Lung (tissue), 12 donors: Measurements from ENCODE around the gene MUS81. TPM values are rescaled to one million over a fixed set of nuclear protein-coding genes. Genes with fewer than 3 reads are reported as not detected.

Source experiments
- ATAC-seq: fragments of 200-7000 bp; cut with Tn5 transposase; one replicate; pipeline ENCODE4 v1.9.1; 2020; ENCODE audit warnings: moderate number of reproducible peaks; ENCODE audit not compliant: insufficient read depth, low FRiP score
- DNase-seq, 3 donors: peaks; one replicate each; pipeline ENCODE4 v3.0.0-alpha.2; 2013 to 2017
- H3K27ac ChIP-seq, 2 donors: one replicate each; pipeline ENCODE4 v1.5.1; 2013; ENCODE audit warnings: mild to moderate bottlenecking in 2 of 2, moderate library complexity in 2 of 2, control low read depth in 1 of 2, inconsistent platforms in 1 of 2, low read depth in 1 of 2, low read length in 1 of 2
- H3K27me3 ChIP-seq, 3 donors: one replicate each; pipeline ENCODE4 v1.5.1; 2013; ENCODE audit warnings: low read length in 2 of 3; ENCODE audit not compliant: control insufficient read depth in 3 of 3, insufficient read depth in 3 of 3
- H3K36me3 ChIP-seq, 4 donors: one replicate each; pipeline ENCODE4 v1.5.1; 2013; ENCODE audit warnings: low read length in 4 of 4, mild to moderate bottlenecking in 1 of 4, moderate library complexity in 1 of 4; ENCODE audit not compliant: control insufficient read depth in 4 of 4, insufficient read depth in 4 of 4
- H3K4me1 ChIP-seq, 5 donors: one replicate each; pipeline ENCODE4 v1.5.1; 2013; ENCODE audit warnings: low read length in 5 of 5, mild to moderate bottlenecking in 2 of 5, moderate library complexity in 1 of 5; ENCODE audit not compliant: control insufficient read depth in 5 of 5, insufficient read depth in 5 of 5
- H3K4me3 ChIP-seq: one replicate; pipeline ENCODE4 v1.5.1; 2013; ENCODE audit warnings: mild to moderate bottlenecking, control low read depth, moderate library complexity
- H3K9ac ChIP-seq, 2 donors: one replicate each; pipeline ENCODE4 v1.5.1; 2013; ENCODE audit warnings: low read length in 2 of 2, control low read depth in 1 of 2; ENCODE audit not compliant: insufficient read depth in 1 of 2
- H3K9me3 ChIP-seq, 4 donors: one replicate each; pipeline ENCODE4 v1.5.1; 2013; ENCODE audit warnings: low read length in 3 of 4, mild to moderate bottlenecking in 1 of 4, moderate library complexity in 1 of 4; ENCODE audit not compliant: control insufficient read depth in 4 of 4, insufficient read depth in 3 of 4
- WGBS, 2 donors: extraction: QIAGEN DNeasy Blood & Tissue Kit; methylation state at CpG; one replicate each; pipeline ENCODE4 v1.1.7; 2013; 5-methylcytosine and 5-hydroxymethylcytosine counted together
- polyA plus RNA-seq, 2 donors: library from polyadenylated mRNA; stranded (reverse); fragments of 200-250 nt; gene quantifications; one replicate each; pipeline ENCODE4 v1.2.1, GENCODE V29; 2013
- total RNA-seq, 2 donors: library from RNA; depleted of rRNA in 1 of 2; stranded (reverse); fragments of >200 nt in 1 of 2; gene quantifications; one replicate each; pipeline ENCODE4 v1.2.1, GENCODE V29; 2014 to 2021
- TF ChIP-seq, protein P1 (sequence below): IDR thresholded peaks from 2 replicates; pipeline ENCODE4 v1.5.1; 2012; ENCODE audit warnings: mild to moderate bottlenecking; ENCODE audit errors: control extremely low read depth, extremely low read depth
- donor health status: control.
- donor health status: control.
- donor health status: Bipolar disorder and iron deficiency.
- donor health status: healthy.
- donor health status: DM: yes; HTN: yes; CAD: no.

Gene MUS81
- total and polyA plus RNA-seq, 4 donors, result 35.0 to 62.2 (median 53.8) TPM

DNA sequence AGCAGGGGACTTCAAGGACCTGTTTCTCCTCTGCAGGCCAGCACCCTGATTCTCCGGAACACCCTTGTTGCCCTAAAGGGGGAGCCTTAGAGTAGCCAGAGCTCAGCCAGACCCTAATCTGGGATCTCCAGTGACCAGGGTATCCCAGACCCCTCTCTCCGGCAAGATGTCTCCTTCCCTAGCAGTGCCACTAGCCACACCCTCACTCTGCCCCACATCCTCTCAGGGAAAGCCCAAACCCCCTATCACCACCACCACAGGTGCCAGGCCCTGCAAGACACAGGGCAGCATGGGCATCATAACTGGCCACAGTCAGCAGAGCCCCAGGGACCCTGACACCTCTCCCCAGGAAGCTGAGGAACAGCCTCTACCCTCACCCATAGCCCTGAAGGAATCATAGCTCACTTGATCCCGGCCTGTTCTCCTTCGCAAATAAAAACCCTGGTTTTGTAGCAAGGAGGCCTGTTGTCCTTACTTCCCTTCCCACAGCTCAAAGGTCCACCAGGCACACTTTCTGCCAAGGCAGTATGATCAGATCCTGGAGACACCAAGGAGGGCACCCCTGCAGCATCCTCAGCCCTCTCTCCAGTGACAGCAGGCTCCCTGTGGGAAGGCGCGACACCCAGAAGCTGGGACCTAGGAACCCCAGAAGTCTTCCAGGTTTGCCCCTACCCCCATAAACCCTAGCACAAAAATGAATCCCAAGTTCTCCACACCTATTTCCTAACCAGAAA is 6.8 kb upstream of the MUS81 start:
- ATAC-seq (no peak), DNase-seq (no peak)
- WGBS, 2 donors, result 91 to 95% methylated on average over 6 of the region's 6 CpGs
- Histone ChIP-seq H3K9me3 (peaks cover 0 to 6% (median 2%) of the 10 kb centered on the region in 4 donors), H3K4me3 (no peak overlapping the region), H3K27ac (no peak overlapping the region), H3K4me1 (peaks cover 0 to 15% (median 8%) of the 10 kb centered on the region in 5 donors), H3K27me3 (no peaks in the 10 kb centered on the region), H3K9ac (no peak overlapping the region), H3K36me3 (peaks cover 24 to 53% (median 31%) of the 10 kb centered on the region in 4 donors)
- TF ChIP-seq, protein P1, sequence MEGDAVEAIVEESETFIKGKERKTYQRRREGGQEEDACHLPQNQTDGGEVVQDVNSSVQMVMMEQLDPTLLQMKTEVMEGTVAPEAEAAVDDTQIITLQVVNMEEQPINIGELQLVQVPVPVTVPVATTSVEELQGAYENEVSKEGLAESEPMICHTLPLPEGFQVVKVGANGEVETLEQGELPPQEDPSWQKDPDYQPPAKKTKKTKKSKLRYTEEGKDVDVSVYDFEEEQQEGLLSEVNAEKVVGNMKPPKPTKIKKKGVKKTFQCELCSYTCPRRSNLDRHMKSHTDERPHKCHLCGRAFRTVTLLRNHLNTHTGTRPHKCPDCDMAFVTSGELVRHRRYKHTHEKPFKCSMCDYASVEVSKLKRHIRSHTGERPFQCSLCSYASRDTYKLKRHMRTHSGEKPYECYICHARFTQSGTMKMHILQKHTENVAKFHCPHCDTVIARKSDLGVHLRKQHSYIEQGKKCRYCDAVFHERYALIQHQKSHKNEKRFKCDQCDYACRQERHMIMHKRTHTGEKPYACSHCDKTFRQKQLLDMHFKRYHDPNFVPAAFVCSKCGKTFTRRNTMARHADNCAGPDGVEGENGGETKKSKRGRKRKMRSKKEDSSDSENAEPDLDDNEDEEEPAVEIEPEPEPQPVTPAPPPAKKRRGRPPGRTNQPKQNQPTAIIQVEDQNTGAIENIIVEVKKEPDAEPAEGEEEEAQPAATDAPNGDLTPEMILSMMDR, result no peak

DNA sequence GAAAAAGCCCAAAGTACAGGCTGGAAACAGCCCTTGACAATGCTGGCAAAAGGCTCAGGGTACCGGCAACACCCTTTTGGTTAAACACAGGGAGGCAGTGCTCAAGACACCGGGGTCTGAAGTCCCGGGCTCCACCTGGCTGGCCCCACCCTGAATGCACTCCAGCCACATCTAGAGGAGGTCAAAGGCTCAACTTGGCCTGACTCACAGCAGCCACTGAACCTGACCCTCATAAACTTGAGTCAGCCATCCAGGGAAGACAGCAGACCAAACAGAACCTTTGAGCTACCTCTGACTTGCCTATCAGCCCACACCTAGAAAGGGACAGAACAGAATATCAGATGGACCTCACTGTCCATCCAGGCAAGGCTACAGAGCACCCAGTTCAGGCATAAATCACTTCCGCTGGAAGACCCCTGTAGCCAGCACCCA is 6.1 kb upstream of the MUS81 start:
- Histone ChIP-seq H3K27me3 (no peaks in the 10 kb centered on the region), H3K9ac (no peak overlapping the region), H3K9me3 (peaks cover 0 to 6% (median 2%) of the 10 kb centered on the region in 4 donors), H3K36me3 (peaks cover 24 to 53% (median 31%) of the 10 kb centered on the region in 4 donors), H3K4me1 (peaks cover 0 to 22% (median 10%) of the 10 kb centered on the region in 5 donors), H3K4me3 (no peak overlapping the region), H3K27ac (no peak overlapping the region)
- 91 to 99% methylated on average over 4 of the region's 4 CpGs for WGBS, 2 donors
- no peak for DNase-seq
- TF ChIP-seq, protein P1, result no peak
- no peak for ATAC-seq

DNA sequence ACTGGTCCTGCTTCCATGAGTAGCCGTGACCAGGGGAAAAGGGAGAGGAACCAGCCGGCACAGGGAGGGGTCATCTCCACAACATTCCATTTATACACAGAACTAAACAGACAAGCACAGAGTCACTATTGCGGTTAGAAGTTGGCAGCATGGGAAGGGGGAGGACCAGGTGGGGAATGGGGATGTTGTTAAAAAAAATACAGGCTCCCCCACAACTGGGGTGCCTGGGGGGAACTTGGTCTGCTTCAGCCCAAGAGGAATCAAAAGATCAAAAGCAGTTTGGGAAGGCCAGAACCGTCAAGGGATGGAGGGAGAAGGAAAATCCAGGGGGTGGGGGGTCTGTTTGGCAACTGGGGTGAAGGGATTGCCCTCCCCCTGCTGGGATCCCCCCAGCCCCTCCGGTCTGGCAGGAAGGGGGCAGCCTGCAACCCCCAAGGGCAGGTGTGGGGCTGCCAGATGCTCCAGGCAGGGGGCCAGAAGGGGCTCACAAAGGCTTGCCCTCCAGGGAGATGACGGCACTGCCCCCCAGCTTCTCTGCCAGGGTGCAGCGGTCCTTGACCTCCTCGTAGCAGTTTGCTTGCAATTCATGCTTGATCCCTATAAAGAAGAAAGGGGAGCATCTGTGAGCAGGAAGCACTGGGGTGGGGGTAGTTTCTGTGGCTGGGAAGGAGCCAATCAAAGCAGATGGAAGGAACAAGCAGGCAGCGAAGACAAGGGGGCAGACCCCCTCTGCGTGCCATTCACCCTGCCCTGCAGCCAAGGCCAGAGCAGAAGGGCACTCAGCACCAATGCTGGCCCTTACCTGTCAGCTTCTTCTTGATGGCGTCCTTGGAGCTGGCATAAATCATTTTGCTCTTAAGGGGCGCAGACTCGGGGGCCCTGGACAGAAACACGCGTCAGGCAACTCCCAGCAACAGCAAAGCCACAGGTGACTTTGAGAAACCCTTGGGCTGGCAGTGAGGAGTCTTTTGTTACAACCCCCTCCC is 5.1 kb upstream of the MUS81 start:
- Histone ChIP-seq H3K36me3 (peaks cover 24 to 53% (median 31%) of the 10 kb centered on the region in 4 donors), H3K4me1 (peaks cover 0 to 29% (median 10%) of the 10 kb centered on the region in 5 donors), H3K9me3 (peaks cover 0 to 6% (median 2%) of the 10 kb centered on the region in 4 donors), H3K27ac (no peak overlapping the region), H3K9ac (no peak overlapping the region), H3K4me3 (no peak overlapping the region), H3K27me3 (no peaks in the 10 kb centered on the region)
- 85 to 88% methylated on average over 15 of the region's 15 CpGs for WGBS, 2 donors
- TF ChIP-seq, protein P1, result no peak
- DNase-seq (peak in 1 of 3 donors; percentile 8), ATAC-seq (no peak)
